ENCODE measurements around the gene VENTX.

Gene VENTX, protein sequence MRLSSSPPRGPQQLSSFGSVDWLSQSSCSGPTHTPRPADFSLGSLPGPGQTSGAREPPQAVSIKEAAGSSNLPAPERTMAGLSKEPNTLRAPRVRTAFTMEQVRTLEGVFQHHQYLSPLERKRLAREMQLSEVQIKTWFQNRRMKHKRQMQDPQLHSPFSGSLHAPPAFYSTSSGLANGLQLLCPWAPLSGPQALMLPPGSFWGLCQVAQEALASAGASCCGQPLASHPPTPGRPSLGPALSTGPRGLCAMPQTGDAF

DNA sequence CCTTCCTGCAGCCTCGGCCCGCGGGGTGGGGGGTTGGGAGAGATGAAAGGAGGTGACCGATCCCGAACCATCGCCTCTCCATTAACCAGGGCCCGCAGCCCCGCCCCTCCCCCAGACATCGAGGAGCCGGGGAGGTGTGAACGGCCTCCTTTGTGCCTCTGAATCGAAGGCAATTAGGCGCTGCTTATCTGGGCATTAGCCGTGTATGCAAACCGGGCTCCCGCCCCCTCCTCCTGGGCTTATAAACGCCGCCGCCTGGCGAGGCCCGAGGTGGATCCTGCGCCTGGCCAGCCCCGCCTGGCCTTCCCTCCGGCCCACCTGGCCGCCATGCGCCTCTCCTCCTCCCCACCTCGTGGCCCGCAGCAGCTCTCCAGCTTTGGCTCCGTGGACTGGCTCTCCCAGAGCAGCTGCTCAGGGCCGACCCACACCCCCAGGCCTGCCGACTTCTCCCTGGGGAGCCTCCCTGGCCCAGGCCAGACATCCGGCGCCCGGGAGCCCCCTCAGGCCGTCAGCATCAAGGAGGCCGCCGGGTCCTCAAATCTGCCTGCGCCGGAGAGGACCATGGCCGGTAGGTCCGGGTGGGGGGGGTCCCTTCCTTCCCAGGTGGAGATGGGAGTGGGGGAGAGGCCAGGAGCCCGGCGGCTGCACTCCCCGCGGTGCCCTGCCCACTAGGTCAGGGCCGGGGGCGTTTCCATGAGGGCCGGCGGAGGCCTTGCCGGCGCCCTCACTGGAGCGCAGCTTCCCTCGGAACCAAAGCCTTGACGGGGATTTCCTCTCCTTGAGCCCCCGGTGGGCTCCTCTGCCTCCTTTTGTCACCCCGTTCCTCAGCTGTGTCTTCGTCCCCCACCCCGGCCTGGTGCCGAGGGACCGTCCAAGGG, at the start of gene VENTX:
Gene VENTX (plus strand): TSS at position 268 of the 878 bp plus-strand sequence. CDS start 60 bp downstream, at position 328.
- FAIRE-seq (no peak), DNase-seq (ENCODE audit: low spot score) (no peak)

DNA sequence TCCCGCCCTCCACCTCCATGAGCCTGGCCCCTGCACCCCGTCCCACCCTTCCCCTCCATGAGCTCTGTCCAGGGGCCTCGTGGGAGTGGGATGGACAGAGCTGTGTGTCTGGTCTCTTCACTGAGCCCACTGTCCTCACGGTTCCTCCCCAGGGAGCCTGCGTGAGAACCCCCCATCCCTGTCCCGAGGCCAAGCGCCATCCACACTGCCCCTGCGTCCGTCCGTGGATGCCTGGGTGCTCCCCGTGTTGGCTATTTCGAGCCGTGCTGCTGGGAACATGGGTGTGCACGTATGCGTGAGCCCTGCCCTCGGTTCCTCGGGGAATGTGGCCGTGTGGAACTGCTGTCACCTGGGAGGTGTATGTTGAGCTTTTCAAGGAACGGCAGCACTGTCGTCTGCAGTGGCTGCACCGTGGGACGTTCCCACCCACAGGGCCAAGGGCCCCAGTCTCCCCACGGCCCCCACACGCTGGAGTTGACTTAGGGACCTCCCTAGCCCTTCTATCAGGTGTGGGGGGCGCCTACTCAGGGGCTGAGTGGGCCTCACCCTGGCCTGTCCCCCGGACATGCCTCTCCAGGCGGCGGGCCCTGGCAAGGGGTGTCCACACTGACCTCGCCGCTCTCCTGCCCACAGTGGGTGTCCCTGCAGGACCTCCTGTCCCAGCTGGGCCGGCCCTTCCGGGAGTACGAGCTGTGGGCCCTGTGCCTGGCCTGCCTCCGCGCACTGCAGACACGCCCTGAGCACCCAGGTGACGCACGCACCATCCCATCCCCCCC, 49.6 kb upstream of the VENTX start:
- FAIRE-seq (no peak), DNase-seq (ENCODE audit: low spot score) (no peak)

DNA sequence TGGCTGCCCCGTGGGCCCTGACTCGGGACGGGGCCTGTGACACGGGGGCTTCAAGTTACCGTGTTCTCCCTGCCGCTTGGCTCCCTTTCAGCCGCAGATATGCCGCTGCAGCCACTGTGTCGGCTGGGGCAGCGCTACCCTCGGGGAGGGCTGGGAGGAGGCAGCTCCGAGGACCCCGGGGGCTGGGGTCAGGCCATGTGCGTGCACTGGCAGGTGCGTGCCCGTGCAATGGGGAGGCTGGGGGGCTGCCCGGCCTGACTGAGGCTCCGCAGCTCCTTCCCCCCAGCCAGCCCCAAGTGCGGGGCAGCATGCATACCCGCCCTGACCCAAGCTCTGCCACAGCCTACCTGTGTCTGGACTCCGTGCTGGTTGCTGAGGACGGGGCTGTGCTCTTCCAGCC, 48.4 kb upstream of the VENTX start:
- no peak for DNase-seq (ENCODE audit: low spot score)
- no peak for FAIRE-seq

GRCh38 chr10:133189726-133190125, 47.9 kb upstream of the VENTX start:
- DNase-seq (ENCODE audit: low spot score) (no peak), FAIRE-seq (no peak)

- DNase-seq (ENCODE audit: low spot score), result no peak
- FAIRE-seq, result no peak
Measured at GRCh38 chr10:133190225-133190624, 47.4 kb upstream of the VENTX start.

DNA sequence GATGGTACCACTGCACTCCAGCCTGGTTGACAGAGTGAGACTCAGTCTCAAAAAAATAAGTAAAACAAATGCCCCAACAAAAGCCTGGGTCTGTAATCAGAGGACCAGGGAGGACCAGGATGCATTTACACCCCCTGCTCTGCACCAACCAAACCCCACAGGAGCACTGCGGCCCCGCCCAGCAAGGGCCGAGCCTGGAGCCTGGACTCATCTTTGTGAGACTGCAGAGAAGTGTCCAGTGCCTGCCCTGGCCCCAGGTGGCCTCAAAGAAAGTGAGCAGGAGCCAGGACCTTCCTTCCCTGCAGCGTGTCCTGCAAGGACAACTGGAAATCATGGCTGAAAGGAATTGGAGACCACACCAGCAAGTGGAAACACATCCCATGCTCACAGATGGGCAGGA, 46.0 kb upstream of the VENTX start:
- FAIRE-seq, result no peak

DNA sequence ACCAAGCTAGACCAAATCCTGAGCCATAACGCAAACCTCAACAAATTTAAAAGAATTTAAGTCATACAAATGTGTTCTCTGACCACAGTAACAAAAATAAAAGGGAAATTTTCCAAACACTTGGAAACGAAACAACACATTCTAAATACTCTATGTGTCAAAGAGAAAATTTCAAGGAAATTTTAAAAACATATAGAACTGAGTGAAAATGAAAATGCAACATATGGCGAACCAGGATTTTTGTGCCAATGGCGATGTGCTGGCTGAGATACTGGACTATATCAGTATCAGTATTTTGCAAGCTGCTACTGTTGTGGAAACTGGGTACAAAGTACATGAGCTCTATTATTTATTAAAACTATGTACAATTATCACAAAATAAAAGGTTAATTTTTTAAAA, 43.5 kb upstream of the VENTX start:
- no peak for DNase-seq (ENCODE audit: low spot score)
- no peak for FAIRE-seq

More for the DNA sequence above, 46.0 kb upstream of the VENTX start:
- no peak for DNase-seq (ENCODE audit: low spot score)

- no peak for FAIRE-seq
Measured at GRCh38 chr10:133195096-133195495, 42.6 kb upstream of the VENTX start.

GRCh38 chr10:133195611-133196010, 42.0 kb upstream of the VENTX start:
- FAIRE-seq (no peak), DNase-seq (ENCODE audit: low spot score) (no peak)

More at GRCh38 chr10:133195096-133195495, 42.6 kb upstream of the VENTX start:
- no peak for DNase-seq (ENCODE audit: low spot score)

GRCh38 chr10:133196221-133196915, 41.3 kb upstream of the VENTX start:
- no peak for FAIRE-seq

DNA sequence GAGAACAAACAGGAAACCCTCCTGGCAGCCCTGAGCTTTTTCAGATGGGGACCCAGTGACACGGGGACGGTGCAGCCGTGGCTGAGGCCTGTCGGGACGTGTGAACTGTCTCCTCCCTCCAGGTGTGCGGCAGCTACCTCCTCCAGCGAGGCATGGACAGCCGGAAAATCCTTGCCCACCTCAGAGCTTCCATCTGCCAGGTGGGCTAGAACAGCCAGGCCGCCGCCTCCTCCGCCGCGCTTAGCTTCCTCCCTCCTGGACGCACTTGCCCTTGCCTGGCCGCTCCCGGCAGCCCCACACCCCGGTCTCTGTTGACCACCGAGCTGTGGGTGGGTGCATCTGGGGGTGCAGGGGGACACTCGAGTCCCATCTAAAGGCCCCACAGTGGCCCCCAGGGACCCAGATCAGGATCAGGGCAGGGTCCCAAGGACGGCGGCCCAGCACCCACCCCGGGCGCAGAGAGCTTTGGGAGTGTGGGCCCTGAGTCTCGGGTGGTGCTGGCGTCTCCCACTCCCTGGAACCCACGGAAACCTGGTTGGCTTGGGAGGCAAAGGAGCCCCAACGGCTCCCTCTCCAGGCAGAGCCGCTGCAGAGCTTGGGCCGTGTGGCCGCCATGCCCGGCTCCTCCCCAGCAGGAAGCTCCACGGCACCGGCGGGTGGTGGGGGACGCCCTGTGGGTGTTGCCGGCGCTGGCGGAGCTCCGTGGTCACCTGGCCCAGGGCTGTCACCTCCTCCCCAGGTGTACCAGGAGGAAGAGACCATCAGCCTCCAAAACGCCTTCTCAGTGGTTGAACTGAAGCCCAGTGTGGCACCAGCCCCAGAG, 40.5 kb upstream of the VENTX start:
- no peak for DNase-seq (ENCODE audit: low spot score)
- no peak for FAIRE-seq

More at GRCh38 chr10:133196221-133196915, 41.3 kb upstream of the VENTX start:
- no peak for DNase-seq (ENCODE audit: low spot score)

DNA sequence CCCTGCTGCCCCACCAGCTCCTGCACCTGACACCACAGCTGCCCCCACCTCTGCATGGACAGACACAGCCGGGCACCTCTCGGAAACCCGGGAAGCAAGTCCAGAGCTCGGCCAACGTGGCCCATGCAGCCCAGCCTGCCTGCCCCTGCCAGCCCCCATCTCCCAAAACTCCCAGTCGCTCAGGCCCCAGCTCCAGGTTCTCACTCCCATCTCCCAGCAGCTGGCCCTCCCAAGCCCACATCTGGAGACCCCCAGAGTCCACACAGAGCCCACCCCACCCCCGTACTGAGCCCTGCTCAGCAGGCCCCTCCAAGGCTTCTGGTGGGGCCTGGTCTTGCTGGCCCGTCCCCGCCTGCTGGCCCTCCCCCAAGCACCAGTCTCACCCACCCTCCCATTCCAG, 39.9 kb upstream of the VENTX start:
- FAIRE-seq (no peak), DNase-seq (ENCODE audit: low spot score) (no peak)

DNA sequence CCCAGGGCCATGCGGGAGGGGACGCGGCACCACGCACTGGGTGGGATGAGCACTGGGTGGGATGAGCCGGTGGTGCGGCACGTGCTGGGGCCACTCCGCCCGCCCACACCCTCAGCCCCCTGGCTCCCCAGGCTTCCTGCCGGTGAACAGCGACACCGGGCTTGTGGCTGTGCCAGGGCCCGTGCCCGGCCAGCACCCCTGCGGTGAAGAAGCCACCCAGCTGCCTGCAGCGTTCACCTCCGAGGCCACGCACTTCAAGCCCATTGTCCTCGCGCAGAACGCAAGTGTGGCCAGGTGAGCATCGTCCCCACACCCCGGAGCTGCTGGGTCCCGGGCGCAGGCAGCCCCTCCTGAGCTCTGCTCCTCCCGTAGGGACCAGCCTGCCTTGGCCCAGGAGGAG, 39.4 kb upstream of the VENTX start:
- no peak for FAIRE-seq
- no peak for DNase-seq (ENCODE audit: low spot score)

GRCh38 chr10:133198621-133199487, 38.8 kb upstream of the VENTX start:
- FAIRE-seq (no peak), DNase-seq (ENCODE audit: low spot score) (no peak)

DNA sequence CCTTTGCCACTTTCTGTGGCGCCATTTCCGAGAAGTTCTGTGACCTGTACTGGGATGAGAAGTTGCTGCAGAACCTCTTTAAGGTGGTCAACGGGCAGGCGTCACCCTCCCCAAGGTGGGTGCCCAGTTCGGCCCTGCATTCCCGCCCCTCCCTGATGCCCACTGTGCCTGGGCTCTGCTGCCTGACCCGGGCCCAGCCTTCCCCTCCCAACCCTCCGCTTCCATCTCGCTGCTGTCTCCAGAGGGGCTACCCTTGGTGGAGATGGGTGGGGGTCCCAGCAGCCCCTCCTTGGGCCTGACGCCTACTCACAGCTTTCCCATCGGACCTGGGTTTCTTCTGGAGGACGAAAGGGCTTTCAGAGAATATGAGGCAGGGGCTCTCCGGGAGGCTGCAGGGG, 38.2 kb upstream of the VENTX start:
- DNase-seq (ENCODE audit: low spot score) (no peak), FAIRE-seq (no peak)

- DNase-seq (ENCODE audit: low spot score), result no peak
- FAIRE-seq, result no peak
Measured at GRCh38 chr10:133199992-133200611, 37.6 kb upstream of the VENTX start.

DNA sequence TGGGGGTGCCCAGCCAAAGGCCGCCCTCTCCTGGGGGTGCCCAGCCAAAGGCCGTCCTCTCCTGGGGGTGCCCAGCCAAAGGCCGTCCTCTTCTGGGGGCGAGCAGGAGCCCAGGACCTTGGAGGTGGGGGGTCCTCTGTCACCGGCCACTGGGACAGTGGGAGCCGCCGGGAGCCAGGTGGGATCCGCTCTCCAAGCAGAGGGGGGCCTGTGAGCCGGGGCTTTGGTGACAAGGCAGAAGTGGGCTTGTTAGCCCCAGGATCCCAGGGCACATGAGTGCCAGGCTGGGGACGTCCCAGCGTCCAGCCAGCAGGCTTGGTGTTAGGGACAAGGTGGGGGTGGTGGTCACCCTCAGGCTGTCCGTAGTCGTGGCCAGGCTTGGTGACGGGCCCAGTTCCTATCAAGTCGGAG, 37.0 kb upstream of the VENTX start:
- DNase-seq (ENCODE audit: low spot score), result no peak
- no peak for FAIRE-seq

DNA sequence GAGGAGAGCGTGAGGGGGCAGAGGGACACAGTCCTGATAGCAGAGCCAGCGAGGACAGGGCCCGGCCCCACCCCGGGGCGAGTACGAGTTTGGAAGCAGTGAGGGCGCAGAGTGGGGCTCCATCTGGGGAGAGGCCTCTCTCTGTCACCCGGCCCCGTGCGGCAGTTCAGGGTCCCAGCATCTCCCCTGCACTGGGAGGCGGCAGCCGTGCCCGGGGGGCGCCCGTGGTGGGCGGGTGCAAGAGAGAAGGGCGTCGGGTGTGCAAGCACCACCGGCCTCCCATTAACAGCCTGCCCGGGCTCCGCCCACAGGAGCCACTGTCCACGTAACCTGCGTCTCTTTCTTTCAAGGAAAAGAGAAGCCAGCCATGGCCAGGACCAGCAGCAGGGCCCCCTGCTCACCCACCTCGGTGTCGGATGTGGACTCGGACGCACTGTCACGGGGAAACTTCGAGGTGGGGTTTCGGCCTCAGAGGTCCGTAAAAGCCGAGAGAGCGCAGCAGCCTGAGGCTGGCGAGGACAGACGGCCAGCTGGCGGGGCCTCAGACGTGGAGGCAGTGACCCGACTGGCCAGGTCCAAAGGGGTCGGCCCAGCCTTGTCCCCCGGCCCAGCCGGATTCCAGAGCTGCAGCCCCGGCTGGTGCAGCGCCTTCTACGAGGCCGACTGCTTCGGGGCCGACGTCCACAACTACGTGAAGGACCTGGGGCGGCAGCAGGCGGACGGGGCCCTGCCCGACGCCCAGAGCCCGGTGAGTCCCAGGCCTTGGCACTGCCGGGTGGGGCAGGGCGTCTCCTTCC, 36.3 kb upstream of the VENTX start:
- FAIRE-seq (no peak), DNase-seq (ENCODE audit: low spot score) (no peak)

All from RCC 7860 (cell line).